Effector CD4-positive, alpha-beta T cell (primary cell): ENCODE results near the gene KCNK15.

Source experiments
- DNase-seq: peaks from one replicate; pipeline ENCODE4 v3.0.0-alpha.2; 2020

The KCNK15 gene

DNA sequence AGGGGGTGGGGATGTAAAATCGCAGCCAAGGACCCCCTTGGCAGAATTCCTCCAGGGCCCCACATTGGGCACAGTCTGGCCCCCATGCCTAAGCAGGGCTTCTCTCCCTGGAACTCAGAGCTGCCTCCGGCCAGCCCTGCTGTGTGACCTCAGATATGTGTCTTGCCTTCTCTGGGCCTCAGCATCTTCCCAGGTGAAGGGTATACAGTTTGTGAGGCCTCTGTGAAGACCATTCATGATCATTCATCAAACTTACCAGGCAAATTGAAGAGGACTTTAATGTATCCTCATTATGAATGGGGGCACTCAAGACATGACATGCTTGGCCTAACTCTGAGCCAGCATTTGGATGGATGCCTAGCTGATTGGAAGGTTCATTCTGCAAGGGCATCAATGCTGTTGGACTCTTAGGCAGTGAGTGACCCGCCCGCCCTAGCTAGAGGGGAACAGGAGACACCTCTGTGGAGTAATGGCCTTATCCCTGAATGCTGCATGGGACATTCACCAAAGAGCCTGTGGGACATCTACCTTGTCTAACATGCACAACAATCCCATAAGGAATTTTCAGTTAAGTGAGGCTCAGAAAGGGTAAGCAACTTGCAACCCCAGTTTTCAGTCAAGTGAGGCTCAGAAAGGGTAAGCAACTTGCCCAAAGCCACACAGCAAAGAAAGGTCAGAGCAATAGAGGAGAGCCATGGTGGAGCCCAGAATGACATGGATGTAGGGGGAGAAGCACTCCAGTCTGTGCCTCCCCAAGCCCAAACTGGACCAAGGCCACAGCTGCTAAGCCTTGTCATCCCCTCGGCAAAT lies 30.0 kb upstream of the KCNK15 start:
- no peak for DNase-seq

DNA sequence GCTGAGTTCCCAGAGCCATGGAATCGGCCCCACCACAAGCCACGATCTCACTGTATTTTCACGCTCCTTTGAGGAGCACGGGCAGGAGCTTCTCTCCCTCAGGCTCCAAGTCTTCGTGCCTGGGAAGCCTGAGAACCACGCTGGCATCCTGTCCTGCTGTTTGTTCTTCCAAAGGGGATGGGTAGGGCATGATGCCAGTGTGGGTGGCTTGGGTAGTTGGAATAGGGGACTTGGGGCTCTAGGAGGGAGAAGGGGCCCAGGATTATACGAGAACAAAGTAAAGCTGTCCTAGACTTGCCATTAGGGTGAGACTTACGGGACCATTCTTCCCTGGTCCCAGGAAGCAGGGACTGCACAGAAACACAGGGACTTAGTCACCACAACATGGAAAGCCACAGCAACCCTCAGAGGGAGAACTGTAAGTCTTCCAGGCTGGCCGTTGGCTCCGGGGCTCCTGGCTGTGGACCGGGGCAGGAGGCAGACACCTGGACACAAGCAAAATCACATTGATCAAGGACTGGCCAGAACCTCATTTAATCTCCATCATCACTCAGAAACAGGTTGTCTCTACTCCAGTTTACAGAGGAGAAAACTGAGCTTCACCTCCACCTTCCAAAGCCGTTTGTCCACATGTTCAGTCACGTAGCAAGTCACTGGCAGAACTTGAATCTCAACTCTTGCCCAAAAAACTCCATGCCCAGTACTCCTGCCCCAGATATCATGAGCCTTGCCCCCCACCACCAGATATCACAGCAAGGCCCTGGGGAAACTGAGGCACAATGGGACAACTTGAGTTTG lies 29.2 kb upstream of the KCNK15 start:
- DNase-seq: no peak

DNA sequence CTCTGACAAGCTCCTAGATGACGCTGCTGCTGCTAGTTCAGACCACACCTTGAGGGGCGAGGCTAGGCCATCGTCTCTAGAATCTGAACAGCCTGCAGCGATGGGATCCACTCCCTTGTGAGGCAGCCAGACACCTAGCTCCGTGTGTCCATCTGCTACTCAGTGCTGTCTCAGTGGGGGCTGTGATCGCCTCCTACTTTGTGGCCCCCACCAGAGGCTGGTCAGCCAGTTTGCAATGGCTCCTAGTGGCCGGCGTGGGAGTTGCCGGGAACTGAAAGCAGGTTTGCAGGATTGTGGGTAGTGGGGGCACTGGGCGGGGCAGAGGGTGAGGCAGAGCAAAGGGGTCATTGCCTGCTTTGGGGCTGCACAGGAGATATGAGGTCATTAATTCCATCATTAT lies 27.7 kb upstream of the KCNK15 start:
- DNase-seq: no peak

DNA sequence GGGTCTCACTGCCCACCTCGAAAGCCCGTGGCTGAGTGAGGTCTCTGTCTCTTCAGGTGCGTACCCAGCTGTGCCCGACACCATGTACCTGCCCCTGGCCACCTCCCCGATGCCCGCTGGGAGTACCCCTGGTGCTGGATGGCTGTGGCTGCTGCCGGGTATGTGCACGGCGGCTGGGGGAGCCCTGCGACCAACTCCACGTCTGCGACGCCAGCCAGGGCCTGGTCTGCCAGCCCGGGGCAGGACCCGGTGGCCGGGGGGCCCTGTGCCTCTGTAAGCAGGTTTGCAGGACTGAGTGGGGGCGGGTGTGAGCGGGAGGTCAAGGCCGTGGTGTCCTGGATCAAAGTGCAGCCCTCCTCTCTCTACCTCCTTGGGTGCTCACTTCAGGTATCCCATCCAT lies 25.8 kb upstream of the KCNK15 start:
- DNase-seq: no peak

DNA sequence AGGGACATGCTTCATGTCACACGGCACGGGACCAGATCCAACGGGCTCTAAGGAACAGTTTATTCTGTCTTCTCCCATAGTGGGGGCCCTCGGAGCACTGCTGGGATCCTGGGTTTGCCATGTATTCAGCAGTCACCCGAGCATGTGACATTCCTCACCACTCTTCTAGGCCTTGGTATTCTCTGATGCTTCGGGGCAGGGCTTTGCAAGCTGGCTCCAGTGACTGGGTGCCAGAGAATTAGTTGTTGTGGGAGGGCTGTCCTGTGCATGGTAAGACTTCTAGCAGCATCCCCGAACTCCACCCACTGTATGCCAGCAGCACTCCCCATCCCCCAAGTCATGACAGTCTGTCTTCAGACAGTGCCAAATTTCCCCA lies 25.1 kb upstream of the KCNK15 start:
- no peak for DNase-seq

DNA sequence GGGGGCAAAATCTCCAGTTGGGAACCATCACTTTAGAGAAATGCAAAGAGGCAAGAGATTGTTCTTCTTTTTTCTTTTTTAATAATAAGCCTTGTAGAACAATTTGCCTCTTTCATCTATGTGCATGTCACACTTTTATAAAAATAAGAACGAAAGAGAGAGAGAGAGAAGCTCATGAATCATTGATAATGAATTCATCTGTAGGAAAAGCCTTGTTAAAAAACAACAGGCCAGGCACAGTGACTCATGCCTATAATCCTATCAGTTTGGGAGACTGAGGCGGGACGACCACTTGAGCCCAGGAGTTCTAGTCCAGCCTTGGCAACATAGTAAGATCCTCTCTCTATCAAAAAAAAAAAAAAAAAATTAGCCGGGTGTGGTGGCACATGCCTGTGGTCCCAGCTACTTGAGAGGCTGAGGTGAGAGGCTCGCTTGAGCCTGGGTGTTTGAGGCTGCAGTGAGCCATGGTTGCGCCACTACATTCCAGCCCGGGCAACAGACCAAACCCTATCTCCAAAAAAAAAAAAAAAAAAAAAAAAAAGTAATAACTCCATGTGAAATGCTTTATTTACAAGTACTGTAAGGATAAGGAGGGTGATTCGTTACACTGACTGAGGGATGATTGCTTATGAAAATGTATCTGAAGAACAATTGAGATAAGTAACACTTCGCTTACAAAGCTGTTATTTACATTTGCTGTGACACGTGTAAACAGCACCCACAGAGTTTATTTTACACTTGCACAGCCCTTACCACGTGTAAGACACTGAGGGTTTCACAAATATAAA lies 24.5 kb upstream of the KCNK15 start:
- no peak for DNase-seq

DNA sequence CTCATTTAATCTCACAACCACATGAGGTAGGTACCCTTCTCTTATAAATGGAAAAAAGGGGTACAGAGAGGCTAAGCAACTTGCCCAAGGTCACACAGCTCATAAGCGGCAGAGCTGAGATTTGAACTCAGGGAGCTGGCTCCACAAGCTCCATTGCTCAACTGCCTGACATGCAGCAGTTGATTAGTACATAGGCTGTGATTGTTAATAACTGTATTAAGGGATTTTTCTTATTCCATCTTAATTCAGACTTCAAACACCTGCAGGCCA lies 23.9 kb upstream of the KCNK15 start:
- no peak for DNase-seq

DNA sequence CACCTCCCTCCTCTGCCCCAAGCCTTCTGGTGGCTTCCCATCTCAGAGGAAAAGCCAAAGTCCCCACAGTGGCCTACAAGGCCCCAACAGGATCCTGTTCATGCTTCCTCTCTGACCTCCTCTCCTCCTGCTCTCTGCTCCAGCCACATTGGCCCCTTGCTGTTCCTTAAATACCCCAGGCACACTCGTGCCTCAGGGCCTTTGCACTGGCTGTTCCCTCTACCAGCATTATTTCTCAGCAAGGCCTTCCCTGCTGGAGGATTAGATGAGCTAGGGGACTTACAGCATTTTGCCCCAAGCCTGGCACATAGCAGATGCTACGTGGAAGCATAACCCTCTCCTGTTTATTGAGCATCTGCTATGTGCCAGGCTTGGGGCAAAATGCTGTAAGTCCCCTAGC lies 22.7 kb upstream of the KCNK15 start:
- no peak for DNase-seq

DNA sequence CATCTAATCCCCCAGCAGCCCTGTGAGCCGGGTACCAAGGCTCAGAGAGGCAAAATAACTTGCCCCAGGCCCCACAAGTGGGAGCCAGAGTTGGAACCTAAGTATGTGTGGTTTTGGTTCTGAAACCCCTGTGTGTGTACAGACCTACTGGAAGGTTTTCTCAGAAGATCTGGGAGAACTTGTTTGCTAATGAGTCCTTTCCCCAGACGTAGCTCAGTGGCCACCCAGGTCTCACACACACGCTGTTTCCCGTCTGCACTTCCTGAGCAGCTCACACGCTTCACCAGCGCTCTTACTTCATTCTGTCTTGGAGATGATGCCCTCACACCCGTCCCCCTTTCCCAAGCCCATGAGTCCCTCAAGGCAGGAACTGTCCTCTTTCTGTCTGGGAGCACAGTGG lies 22.3 kb upstream of the KCNK15 start:
- DNase-seq: no peak

DNA sequence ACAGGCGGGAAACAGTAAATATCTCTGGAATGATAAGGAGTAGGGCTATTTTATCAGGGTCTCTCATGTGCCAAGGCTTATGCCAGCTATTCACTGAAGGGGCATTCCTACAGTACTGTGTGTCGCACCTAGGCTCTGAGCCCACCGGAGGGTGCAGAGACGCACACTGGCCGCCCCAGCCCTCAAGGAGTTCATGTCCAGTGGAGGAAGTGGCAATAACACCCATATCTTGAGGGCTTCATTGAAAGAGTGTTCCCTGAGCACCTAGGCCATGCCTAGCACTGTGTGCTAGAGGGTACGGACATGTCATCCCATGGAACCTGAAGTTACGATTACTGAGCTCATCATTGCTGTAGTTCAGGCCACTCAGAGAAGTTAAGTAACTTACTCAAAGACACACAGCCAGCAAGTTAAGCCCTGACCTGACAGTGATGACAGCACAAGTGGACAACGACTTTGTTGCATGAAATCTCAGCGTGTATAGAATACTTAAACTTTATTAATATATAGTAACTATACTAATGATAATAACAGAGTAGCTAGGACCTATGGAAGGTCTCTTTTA lies 21.8 kb upstream of the KCNK15 start:
- no peak for DNase-seq

DNA sequence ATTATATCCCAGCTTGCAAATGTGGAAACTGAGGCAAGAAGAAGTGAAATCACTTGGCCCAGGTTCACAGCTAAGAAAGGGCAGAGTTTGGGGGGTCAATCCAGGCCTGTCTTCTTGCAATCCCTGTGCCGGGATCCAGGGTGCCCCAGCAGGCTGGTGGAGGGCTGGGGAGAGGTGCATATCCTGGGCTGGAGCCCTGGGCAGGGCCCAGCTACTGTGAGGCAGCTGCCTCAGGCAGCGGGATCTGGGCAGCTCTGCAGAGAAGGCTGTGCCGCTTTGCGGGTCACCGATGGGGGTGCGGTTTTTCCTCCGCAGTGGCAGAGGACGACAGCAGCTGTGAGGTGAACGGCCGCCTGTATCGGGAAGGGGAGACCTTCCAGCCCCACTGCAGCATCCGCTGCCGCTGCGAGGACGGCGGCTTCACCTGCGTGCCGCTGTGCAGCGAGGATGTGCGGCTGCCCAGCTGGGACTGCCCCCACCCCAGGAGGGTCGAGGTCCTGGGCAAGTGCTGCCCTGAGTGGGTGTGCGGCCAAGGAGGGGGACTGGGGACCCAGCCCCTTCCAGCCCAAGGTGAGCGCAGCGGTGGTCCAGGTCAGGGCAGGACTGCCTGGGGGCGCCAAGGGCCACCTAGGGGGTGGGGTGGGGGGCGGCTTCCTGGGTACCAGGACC lies 21.1 kb upstream of the KCNK15 start:
- no peak for DNase-seq

DNA sequence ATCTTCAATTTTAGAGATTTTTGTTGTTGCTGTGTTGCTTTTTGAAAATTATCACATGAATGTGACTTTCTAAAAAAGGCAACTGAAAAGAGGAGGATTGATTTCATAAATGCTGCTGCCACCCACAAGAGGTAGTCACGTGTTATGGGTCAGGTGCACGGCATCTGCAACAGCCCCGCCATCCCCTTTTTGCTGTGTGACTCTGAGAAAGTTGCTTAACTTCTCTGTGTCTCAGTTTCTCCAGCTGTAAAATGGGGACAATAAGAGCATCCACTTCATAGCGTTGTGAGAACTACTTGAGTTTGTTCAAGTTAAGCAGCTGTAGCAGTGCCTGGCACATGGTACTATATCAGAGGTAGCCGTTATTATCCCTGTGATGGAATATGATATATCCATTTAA lies 19.8 kb upstream of the KCNK15 start:
- DNase-seq: no peak

DNA sequence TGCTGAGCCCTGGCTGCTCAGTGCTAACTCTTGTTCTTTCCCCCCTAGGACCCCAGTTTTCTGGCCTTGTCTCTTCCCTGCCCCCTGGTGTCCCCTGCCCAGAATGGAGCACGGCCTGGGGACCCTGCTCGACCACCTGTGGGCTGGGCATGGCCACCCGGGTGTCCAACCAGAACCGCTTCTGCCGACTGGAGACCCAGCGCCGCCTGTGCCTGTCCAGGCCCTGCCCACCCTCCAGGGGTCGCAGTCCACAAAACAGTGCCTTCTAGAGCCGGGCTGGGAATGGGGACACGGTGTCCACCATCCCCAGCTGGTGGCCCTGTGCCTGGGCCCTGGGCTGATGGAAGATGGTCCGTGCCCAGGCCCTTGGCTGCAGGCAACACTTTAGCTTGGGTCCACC lies 18.6 kb upstream of the KCNK15 start:
- DNase-seq: no peak

DNA sequence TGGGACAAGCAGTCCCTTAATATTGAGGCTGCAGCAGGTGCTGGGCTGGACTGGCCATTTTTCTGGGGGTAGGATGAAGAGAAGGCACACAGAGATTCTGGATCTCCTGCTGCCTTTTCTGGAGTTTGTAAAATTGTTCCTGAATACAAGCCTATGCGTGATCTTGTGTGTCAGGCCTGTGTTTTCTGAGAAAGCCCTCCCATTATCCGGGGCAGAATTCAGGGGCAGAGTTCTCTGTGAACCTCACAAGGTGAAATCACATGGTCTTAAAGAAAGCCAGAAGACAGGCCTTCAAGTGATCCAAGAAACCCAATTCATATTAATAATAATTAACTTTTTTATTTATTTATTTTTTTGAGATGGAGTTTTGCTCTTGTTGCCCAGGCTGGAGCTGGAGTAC lies 18.0 kb upstream of the KCNK15 start:
- DNase-seq: no peak

DNA sequence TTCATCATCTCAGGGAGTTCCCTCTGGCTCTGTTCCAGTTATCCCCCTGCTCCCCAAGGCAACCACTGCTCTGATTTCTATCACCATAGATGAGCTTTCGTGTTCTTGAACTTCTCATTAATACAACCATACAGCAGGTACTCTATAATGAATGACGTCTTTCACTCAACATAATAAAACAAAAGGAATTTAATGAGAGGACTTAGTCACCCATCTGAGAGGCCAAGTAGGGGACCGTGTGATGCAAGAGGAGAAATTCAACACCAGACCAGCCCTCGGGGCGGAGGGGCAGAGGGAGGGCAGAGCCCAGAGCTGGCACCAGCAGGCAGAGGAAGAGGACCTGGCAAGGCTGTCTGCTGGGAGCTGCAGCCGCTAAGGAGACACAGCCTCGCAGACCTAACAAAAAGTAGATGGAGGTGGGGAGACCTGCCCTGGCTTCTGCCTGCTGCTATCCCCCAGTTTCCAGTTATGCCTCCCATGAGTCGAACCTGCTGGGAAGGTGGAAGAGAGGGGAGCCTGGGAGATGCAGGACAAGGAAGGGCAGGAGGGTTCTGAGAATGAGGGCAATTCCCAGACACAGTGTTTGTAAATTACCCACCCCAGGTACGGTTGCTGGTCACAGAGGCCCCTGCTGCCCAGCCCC lies 16.7 kb upstream of the KCNK15 start:
- DNase-seq: no peak

DNA sequence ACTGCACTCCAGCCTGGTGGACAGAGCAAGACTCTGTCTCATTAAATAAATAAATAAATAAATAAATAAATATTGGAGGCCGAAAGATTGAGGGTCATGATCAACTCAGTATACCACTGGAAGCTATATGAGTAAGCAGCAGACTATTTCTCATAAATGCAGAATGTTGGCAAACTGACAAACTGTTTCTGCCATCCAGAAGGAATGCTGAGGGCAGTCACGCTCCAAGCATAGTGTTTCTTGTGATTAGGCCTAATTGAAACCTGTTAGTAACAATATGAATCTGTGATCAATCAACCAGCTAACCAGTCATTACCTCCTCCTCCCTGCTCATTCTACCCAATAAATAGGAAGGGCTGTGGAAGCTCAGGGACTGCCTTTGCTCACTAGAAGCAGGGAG lies 15.2 kb upstream of the KCNK15 start:
- no peak for DNase-seq

DNA sequence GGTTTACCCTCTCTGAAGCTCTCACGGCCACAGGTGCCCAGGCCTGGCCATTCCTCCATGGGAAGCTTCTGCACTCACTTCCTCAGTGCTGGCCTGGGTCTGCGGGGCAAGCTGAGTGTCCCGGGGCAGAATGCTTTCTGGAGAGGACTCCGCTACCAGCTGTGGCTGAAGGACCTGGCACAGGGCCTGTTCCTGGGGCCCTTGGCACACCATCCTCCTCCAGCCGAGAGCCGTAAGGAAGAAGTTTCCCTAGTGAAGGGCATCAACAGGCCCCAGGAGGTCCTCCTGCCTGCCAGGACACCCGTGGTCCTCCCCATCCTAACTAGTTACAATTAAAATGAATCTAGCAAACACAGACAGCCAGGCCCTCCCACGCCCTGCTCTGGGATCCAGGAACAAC lies 14.0 kb upstream of the KCNK15 start:
- no peak for DNase-seq

DNA sequence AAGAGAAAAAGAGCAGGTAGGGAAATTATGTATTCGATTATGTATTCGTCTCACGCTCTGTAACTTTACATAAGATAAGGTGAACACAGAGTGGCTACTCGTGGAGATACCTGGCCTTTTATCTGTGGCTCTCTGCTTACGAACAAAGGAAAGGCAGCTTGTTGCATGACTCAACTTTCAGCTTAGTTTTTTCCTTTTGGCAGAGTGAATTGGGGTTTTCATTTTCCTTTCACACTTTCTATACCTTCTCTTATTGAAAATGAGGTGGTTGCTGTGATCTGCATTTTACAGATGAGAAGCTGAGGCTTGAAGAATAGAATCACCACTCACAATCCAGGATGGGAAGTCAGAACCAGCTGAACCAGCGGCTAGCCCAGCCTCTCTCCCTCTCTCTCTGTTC lies 13.3 kb upstream of the KCNK15 start:
- DNase-seq: no peak

DNA sequence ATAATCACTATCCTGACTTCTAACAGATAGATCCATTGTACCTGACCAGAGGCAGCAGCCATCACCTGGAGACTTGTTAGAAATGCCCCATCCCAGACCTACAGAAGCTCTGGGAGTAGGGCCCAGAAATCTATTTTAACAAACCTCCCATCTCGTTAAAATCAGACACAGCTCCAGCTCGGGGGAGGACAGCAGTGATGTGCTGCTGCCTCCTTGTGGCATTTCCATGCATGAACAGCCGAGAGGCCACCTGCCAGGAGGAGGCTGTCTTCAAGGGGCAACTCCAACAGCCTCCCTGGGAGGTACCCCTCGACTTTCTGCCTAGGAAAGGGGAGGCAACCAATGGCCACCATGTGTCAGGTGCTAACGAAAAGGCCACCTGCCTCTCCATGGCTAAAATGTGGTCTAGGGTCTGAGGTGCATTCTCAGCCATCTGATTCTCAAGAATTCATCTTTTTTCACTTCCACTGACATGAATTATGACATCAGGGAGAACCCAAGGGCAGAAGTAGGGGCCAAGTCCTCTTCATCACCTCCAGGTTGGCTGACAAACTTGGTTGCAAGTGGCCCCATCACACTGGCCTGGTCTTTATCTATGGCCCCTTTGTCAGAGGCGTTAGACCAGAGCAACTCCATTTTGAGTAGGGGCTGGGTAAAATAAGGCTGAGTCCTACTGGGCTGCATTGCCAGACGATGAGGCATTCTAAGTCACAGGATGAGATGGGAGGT lies 12.2 kb upstream of the KCNK15 start:
- DNase-seq: peak; percentile 42

DNA sequence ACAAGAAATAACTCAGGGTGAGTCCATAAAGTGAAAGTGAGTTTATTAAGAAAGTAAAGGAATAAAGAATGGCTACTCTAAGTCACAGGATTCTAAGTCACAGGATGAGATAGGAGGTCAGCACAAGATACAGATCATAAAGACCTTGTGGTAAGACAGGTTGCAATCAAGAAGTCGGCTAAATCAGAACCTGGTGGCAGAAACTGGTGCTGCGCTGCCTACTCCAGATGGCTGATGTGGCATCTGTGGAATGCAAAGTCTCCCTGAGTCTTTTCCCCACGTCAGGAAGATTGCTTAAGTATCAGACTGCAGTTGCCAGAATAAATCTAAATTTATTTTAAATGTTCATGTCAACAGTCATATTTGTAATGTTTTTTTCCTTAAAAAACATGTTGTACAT lies 10.7 kb upstream of the KCNK15 start:
- DNase-seq: no peak

DNA sequence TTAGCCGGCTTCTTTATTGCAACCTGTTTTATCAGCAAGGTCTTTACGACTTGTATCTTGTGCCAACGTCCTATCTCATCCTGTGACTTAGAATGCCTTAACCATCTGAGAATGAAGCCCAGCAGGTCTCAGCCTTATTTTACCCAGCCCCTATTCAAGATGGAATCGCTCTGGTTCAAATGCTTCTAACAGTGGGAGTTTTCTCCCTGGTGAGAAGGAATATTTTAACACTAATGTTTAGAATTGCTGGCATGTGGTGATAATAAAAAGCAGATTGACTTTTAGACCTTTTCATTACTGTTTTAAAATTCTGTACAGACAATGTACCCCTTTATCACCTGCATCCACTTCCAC lies 9.9 kb upstream of the KCNK15 start:
- DNase-seq: no peak
